HG02571 (cell line): ENCODE measurements around the gene FAH.
"Not testable (repeated sequence)": the region's sequence is repeated elsewhere in the genome, so short reads cannot be mapped to it uniquely, and the experiment has no call there.

Source experiments
- ATAC-seq: cut with Tn5 transposase; IDR thresholded peaks from one replicate; pipeline ENCODE4 v1.9.1; 2021; ENCODE audit warnings: mild to moderate bottlenecking, moderate library complexity; ENCODE audit not compliant: unreplicated experiment

FAH gene

DNA sequence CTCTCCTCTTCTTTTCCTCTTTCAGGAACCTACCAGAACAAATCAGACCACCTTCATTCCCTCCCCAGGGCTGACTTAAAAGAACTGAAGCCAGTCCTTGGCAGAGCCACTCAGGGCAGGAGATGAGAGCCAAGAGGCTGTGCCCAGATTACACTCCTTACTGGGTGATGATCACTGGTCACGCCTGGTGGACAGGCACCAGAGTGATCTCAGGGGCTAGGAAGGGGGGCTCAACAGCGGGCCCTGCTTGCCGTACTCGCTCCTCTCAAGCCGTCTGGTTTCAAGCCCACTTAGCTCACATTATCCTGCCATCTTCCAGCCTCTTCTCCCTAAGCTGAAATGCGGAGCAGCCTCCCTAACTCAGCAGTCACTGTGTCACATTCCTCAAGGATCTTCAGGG, 1.7 kb upstream of the FAH start:
- no peak for ATAC-seq

DNA sequence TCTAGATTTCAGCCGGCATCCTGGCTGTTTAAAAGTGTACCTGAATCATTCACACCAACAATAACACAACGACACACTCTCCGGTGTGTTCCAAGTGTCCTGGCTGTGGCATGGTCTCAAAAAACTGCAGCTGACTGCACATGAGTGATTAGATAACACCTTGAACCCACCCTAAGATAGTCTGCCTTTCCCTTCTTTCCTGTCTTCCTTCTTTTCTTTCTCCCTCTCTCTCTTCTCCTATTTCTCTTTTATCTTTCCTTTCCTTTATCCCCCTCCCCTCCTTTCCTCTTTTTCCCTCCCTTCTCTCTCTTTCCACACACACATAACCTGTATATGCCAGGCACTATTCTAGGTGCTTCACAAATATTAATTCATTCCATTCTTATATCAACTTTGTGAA, 1.2 kb upstream of the FAH start:
- no peak for ATAC-seq

GRCh38 chr15:80152180-80152895, 461 bp upstream of the FAH start:
- peak; percentile 49 for ATAC-seq

- no peak for ATAC-seq
Measured at GRCh38 chr15:80153900-80154299, 1.1 kb downstream of the FAH start.

GRCh38 chr15:80154336-80154735, 1.5 kb downstream of the FAH start:
- no peak for ATAC-seq

DNA sequence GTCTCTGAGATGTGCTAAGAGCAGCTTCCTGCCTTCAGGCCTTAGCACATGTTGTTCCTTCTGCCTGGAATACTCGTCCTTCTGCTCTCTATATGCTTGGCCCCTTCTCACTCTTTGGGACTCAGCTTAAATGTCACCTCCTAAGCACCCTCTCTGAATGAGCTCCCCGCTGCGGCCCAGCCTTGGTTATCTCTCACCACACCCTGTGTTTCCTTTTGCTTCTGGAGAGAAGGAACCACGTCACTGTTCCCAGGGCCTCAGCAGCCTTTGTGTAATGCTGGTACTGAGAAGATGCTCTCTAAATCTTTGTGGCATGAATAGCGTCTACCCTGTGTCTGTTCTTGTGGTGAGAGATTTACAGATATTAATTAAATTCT, 2.2 kb downstream of the FAH start:
- ATAC-seq, result no peak

DNA sequence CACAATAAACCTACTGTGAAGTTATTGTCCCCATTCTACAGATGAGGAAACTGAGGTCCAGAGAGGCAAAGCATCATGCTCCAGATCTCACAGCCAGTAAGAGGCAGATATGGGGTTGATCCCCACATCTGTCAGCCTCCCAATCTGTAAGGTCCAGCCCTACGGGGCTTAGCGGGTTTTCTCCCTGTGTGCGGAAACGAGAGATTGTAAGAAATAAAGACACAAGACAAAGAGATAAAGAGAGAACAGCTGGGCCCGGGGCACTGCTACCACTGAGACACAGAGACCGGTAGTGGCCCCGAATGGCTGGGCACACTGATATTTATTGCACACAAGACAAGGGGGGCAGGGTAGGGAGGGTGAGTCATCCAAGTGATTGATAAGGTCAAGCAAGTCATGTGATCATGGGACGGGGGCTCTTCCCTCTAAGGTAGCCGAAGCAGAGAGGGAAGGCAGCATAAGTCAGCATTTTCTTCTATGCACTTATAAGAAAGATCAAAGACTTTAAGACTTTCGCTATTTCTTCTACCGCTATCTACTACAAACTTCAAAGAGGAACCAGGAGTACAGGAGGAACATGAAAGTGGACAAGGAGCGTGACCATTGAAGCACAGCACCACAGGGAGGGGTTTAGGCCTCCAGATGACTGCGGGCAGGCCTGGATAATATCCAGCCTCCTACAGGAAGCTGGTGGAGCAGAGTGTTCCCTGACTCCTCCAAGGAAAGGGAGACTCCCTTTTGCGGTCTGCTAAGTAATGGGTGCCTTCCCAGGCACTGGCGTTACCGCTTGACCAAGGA, 2.8 kb downstream of the FAH start:
- not testable (repeated sequence) for ATAC-seq

- ATAC-seq, result no peak
Measured at GRCh38 chr15:80156176-80156720, 3.4 kb downstream of the FAH start.

GRCh38 chr15:80157215-80157614, 4.4 kb downstream of the FAH start:
- ATAC-seq, result no peak

- ATAC-seq, result no peak
Measured at GRCh38 chr15:80159301-80159700, 6.5 kb downstream of the FAH start.

- ATAC-seq, result no peak
Measured at GRCh38 chr15:80159811-80160569, 7.2 kb downstream of the FAH start.

GRCh38 chr15:80160570-80161156, 7.9 kb downstream of the FAH start:
- ATAC-seq, result no peak

GRCh38 chr15:80161468-80162016, 8.7 kb downstream of the FAH start:
- no peak for ATAC-seq

- no peak for ATAC-seq
Measured at GRCh38 chr15:80162059-80162554, 9.3 kb downstream of the FAH start.

GRCh38 chr15:80163217-80163616, 10.4 kb downstream of the FAH start:
- ATAC-seq, result no peak

DNA sequence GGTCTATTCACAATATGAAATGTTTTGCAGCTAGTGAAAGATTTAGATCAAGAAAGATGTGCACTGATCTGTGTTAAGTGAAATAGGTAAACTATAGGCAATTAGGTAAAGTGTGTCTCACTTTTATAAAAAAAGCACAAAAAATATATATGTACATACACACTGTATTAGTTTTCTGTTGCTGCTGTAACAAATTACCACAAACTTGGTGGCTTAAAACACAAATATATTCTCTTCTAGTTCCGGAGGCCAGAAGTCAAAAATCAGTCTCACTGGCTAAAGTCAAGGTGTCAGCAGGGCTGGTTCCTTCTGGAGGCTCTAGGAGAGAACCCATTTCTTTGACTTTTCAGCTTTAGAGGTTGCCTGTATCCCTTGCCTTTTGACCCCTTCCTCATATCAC, 11.1 kb downstream of the FAH start:
- ATAC-seq, result no peak

DNA sequence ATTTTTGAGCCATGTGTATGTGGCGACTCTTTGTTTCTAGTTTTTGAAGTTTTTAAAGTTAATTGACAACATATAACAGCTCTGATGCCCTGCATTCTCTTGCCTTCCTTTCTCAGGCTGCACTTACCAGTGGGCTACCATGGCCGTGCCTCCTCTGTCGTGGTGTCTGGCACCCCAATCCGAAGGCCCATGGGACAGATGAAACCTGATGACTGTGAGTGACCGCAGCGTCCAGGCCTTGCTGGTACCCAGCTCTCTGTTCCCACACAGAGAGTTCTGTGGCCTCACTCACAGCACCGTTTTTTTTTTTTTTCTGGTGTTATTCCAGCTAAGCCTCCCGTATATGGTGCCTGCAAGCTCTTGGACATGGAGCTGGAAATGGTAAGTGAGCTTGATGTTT, 15.1 kb downstream of the FAH start:
- no peak for ATAC-seq

GRCh38 chr15:80168421-80168820, 15.6 kb downstream of the FAH start:
- no peak for ATAC-seq

DNA sequence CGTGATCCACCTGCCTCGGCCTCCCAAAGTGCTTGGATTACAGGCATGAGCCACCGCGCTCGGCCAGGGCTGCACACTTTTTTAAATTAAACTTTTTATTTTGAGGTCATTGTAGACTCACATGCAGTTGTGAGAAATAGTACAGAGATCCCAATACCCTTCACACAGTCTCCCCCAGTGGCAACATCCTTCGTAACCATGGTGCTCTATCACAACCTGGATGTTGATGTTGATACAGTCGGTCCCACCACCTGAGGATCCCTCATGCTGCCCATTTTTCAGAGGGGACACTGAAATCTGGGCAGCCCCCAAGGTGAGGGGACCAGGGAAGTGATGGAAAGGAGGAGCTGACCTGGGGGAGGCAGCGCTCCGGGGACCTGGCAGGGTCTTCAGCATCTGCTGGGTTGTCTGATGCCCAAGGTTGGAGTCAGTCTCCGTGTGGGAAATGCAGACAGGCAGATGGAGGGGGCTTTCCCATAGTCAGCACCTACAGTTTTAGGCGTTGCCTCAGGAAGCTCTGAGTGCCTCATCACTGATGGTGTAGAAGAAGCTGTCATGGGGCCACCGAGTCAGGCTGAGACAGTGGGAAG, 17.1 kb downstream of the FAH start:
- ATAC-seq, result no peak

DNA sequence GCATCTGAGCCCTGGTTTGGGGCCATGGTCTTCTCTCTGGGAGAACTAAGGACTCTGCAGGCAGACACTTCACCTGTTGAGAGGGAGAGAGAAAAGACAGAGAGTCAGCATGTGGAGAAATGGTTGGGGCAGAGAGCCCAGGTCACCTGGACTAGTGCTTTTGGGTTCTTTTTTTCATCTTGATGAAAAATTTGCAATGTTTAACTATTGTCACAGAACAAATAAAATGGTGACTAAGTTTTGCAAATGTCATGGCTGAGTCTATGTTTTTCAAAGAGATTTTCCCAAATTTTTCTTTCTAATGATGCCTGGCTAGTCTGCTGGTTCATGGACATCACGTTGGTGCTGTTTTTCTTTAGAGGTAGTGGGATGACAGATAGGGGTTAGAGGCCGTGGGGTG, 17.8 kb downstream of the FAH start:
- ATAC-seq, result no peak
